SH-SY5Y (cell line): ENCODE data around the gene LRRC4C.

ENCODE experiments used
- GATA2 ChIP-seq: IDR thresholded peaks from 2 replicates; pipeline ENCODE4 v1.6.1; 2011; ENCODE audit warnings: mild to moderate bottlenecking, low read depth, low read length
- GATA3 ChIP-seq: IDR thresholded peaks from 2 replicates; pipeline ENCODE4 v1.6.1; 2011; ENCODE audit warnings: low read depth, mild to moderate bottlenecking, low read length, moderate library complexity

DNA sequence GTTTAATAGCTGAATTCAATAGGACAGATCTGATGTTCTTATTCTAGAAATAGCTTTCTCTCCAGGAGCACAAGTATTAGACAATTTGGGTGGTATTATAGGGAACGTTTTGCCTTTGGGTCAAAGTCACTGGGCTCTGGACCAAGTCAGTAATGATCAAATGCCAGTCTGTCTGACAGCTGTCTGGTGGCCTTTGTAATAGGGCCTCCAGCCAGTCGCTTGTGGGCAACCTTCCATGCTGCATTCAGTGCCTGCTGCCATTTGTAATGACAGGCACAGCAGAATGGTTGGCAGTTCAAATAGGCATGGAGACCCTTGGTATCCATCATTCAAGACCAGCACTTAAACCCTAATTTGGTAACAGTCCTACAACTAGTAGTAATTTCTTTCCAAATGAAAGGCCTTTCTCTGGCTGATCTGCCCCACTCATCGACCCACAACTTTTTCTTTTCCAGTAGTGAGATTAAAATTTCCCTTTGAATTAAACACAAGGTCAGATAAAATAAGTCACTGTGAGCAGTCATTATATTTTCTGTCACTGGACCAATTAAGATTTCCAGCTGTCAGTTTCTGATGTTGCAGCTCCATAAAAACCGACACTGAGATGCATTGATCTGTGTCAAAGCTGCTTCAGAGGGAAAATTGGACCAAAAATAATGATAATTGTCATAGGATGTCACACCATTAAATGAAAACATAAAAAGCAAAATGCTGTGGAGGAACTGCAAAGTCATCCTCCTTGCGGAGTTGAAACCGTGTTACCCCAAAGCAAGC is 1038.1 kb downstream of the LRRC4C start:
- TF ChIP-seq GATA3 (no peak), GATA2 (no peak)
